ENCODE data around the gene GAD1.
A peak's percentile ranks its signal among the peaks of the same experiment; 100 is the strongest.

GAD1 gene

GRCh38 chr2:170818036-170818751 is 1.5 kb downstream of the GAD1 start:
- DNase-seq (ENCODE audit: low spot score): peak; percentile 41

- no peak for DNase-seq (ENCODE audit: low spot score)
These were observed 2.2 kb downstream of the GAD1 start for GRCh38 chr2:170818752-170819470.

- no peak for DNase-seq (ENCODE audit: low spot score)
These were observed 3.3 kb downstream of the GAD1 start for GRCh38 chr2:170819680-170820664.

- DNase-seq (ENCODE audit: low spot score): no peak
These were observed 4.3 kb downstream of the GAD1 start for GRCh38 chr2:170820757-170821530.

GRCh38 chr2:170821531-170822289 is 5.0 kb downstream of the GAD1 start:
- no peak for DNase-seq (ENCODE audit: low spot score)

GRCh38 chr2:170822290-170823087 is 5.8 kb downstream of the GAD1 start:
- DNase-seq (ENCODE audit: low spot score): peak; percentile 57

GRCh38 chr2:170823088-170823897 is 6.6 kb downstream of the GAD1 start:
- DNase-seq (ENCODE audit: low spot score): peak; percentile 43

GRCh38 chr2:170823898-170824215 is 7.2 kb downstream of the GAD1 start:
- no peak for DNase-seq (ENCODE audit: low spot score)

- DNase-seq (ENCODE audit: low spot score): no peak
These were observed 7.9 kb downstream of the GAD1 start for GRCh38 chr2:170824526-170825015.

GRCh38 chr2:170827841-170828532 is 11.3 kb downstream of the GAD1 start:
- DNase-seq (ENCODE audit: low spot score): no peak

GRCh38 chr2:170828533-170828916 is 11.8 kb downstream of the GAD1 start:
- DNase-seq (ENCODE audit: low spot score): no peak

GRCh38 chr2:170829036-170829435 is 12.3 kb downstream of the GAD1 start:
- DNase-seq (ENCODE audit: low spot score): no peak

- no peak for DNase-seq (ENCODE audit: low spot score)
These were observed 13.5 kb downstream of the GAD1 start for GRCh38 chr2:170830166-170830565.

- DNase-seq (ENCODE audit: low spot score): no peak
These were observed 14.4 kb downstream of the GAD1 start for GRCh38 chr2:170831115-170831514.

GRCh38 chr2:170836027-170836426 is 19.3 kb downstream of the GAD1 start:
- DNase-seq (ENCODE audit: low spot score): no peak

- DNase-seq (ENCODE audit: low spot score): no peak
These were observed 24.1 kb downstream of the GAD1 start for GRCh38 chr2:170840717-170841210.

GRCh38 chr2:170842785-170843184 is 26.1 kb downstream of the GAD1 start:
- peak; percentile 50 for DNase-seq (ENCODE audit: low spot score)

GRCh38 chr2:170843656-170844055 is 27.0 kb downstream of the GAD1 start:
- peak; percentile 52 for DNase-seq (ENCODE audit: low spot score)
